GM21423 (cell line): ENCODE measurements around the gene MYF5.
A peak's percentile ranks its signal among the peaks of the same experiment; 100 is the strongest.
"Not testable (repeated sequence)": the region's sequence is repeated elsewhere in the genome, so short reads cannot be mapped to it uniquely, and the experiment has no call there.

Experiments used
- ATAC-seq: cut with Tn5 transposase; IDR thresholded peaks from one replicate; pipeline ENCODE4 v1.9.1; 2021; ENCODE audit warnings: mild to moderate bottlenecking, moderate library complexity; ENCODE audit not compliant: unreplicated experiment

The MYF5 gene

DNA sequence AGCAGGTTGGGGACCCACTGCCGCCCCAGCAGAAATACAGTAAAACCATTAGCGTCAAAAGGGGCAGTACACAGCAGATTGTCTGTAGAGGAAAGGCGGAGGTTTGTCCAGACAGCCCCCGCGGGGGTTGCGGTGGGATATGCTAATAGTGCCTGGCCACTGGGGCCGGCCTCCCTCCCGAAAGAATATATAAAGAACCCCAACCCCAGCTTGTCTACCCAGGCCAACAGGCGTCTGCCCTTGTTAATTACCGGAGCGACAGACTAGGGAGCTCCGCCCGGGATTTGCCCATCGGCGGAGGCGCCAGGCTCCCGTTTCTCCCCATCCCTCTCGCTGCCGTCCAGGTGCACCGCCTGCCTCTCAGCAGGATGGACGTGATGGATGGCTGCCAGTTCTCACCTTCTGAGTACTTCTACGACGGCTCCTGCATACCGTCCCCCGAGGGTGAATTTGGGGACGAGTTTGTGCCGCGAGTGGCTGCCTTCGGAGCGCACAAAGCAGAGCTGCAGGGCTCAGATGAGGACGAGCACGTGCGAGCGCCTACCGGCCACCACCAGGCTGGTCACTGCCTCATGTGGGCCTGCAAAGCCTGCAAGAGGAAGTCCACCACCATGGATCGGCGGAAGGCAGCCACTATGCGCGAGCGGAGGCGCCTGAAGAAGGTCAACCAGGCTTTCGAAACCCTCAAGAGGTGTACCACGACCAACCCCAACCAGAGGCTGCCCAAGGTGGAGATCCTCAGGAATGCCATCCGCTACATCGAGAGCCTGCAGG lies at the start of gene MYF5:
MYF5 (plus strand) TSS at position 217 of the 774 bp plus-strand sequence; CDS start at position 369, 152 bp downstream.
- no peak for ATAC-seq

- no peak for ATAC-seq
Measured at GRCh38 chr12:80670214-80670613, 46.5 kb upstream of the MYF5 start.

DNA sequence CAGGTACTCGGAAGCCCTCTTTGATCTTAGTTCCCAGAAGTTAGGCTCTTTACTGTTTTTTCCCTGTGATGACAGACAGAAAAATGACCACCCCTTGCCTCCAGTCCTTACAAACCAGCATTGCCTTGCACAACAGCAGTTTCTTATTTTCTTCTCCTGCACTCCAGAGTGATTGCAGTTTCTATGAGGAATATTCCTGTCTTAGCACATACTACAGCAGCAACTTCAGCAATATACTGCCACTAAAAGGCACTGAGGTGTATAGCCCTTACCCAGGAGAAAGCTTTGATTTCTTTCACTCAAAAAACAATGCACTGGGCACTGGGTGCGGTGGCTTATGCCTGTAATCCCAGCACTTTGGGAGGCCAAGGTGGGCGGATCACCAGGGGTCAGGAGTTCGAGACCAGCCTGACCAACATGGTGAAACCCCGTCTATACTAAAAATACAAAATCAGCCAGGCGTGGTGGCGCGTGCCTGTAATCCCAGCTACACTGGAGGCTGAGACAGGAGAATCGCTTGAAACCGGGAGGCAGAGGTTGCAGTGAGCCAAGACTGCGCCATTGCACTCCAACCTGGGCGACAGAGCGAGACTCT lies 40.6 kb upstream of the MYF5 start:
- ATAC-seq, result not testable (repeated sequence)

DNA sequence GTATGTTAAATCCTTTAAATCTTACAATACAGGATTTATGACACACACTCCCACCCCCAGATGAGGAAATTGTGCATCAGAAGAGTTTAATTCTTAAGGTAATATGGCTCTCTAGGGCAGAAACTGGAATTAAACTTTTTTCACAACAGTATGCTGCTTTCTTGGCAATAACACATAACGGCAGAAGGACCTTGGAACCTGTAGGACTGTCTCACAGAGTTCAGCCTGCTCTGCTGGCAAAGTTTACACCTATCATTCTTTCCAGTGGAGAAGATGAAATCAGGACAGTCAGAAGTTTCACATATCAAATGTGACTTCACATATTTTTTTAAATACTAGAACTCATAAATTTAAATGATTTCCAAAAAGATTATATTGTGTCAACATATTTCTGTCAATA lies 39.9 kb upstream of the MYF5 start:
- no peak for ATAC-seq

- no peak for ATAC-seq
Measured at GRCh38 chr12:80677994-80678393, 38.7 kb upstream of the MYF5 start.

GRCh38 chr12:80679346-80680131 lies 37.2 kb upstream of the MYF5 start:
- ATAC-seq, result no peak

GRCh38 chr12:80681287-80681686 lies 35.4 kb upstream of the MYF5 start:
- ATAC-seq, result no peak

- no peak for ATAC-seq
Measured at GRCh38 chr12:80681786-80682185, 34.9 kb upstream of the MYF5 start.

DNA sequence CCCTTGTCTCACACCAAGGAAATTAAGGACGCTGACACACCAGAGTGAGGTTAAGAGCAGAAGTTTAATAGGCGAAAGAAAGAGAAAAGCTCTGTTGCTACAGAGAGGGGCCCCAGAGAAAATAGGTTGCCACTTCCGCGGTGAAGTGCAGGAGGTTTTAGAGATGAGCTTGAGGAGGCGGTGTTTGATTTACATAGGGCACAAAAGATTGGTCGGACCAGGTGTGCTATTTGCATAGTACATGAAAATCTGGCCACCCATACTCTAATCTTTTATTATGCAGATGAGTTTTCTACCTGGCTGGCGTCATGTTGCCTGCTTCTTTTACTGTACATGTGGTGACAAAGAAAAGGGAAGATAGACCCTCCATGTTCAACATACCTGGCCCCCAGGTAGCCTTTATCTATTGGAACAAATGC lies 32.6 kb upstream of the MYF5 start:
- no peak for ATAC-seq

DNA sequence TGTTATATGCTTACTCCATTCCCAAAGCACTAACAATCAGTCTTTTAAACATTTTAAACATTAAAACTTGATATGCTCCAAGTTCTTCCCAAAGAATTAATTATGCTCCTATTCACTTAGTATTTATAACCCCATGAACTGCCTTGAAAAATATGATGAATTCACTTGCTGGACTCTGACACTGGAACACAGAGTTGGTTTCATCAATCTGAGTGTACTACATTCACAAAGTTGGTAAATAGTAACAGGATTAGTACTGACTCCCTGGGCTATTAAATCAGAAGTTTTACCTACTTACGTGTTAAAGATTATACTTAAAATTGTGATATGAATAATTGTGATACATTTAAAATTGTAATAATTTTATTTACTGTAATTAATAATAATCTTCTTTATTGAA lies 26.6 kb upstream of the MYF5 start:
- ATAC-seq, result no peak

DNA sequence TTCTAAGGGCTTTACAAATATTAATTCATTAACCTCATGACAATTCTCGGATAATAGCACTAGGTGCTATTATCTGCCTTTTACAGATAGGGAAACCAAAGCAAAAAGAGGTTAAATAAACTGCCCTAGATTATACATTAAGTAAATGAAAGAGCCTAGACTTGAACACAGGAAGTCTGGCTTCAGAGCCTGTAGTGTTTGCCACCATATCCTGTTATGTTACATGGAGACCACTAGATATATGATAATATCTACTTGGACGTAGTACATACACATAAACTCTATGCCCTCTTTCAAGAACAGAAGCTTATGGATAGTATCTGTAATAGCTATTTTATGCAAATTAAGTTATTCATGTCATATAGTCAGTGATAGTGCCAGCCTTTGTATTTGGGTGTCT lies 26.2 kb upstream of the MYF5 start:
- ATAC-seq, result no peak

- no peak for ATAC-seq
Measured at GRCh38 chr12:80692114-80692513, 24.6 kb upstream of the MYF5 start.

DNA sequence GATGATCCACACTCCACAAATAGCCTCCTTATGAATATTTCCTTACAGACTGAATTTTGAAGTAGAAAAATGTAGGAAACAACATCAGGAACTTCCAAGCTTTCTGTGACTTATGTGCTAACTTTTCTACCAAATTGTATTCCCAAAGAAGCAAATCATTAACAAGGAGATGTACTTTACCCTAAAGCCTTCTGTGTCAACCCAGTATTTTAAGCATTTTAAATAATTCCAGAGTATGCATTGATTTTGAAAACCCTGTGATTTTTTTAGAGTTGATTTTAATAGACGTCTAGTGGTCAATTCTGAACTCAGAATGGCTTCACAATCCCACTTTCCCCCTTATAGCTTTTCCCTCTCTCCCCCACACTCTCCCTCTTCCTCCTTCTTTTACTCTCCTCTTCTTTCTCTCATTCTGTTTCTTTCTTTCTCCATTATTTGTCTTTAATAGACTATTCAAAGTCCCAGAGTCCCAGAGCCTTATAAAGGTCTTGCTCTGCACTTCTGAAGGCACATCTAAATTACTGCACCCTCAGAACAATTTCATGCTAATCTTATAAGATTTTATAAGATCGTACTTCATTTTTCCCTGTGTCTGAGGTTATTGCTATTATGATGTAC lies 19.3 kb upstream of the MYF5 start:
- ATAC-seq, result no peak

DNA sequence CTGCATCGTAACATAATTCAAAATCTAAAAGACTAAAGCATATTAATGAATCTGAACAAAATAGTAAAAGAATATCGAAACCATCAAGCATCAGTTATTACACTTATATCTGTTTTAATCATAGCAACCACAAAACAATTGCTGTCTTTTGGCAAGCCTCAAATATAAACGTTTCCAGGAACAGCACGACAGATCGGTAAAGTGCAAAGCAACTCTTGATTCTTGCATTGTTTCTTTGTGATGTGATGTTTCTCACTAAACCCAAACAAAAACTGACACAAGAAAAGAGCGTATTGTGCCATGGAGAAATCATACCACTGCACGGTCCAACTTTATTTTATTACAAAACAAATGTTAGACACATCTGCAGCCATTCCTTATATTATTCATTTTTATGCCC lies 18.5 kb upstream of the MYF5 start:
- no peak for ATAC-seq

GRCh38 chr12:80698847-80699542 lies 17.7 kb upstream of the MYF5 start:
- no peak for ATAC-seq

DNA sequence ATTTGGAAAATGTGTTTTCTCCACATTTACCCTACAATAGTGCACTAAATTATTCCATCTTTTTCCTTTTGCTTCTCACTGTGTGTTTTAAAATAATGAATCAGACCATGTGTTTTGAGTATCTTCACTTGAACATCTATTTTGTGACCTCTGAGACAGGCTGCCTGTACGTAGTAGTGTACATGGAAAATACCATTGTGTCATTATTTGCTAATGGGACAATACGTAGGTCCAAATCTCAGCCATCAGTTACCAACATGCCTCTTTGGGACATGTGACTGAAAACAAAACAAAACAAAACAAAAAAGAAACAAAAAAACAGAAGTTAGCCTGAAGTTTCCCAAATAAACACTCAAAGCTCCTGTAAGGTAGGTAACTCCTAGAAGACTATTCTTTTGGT lies 16.4 kb upstream of the MYF5 start:
- ATAC-seq, result no peak

GRCh38 chr12:80701388-80701787 lies 15.3 kb upstream of the MYF5 start:
- ATAC-seq, result no peak

- peak; percentile 64 for ATAC-seq
Measured at GRCh38 chr12:80702889-80703805, 13.6 kb upstream of the MYF5 start.

- ATAC-seq, result no peak
Measured at GRCh38 chr12:80704420-80704819, 12.3 kb upstream of the MYF5 start.
